ENCODE results near the gene SSBP1. TPM values are rescaled to one million over a fixed set of nuclear protein-coding genes. Genes with fewer than 3 reads are reported as not detected.
"Not testable (repeated sequence)": the region's sequence is repeated elsewhere in the genome, so short reads cannot be mapped to it uniquely, and the experiment has no call there.

The SSBP1 gene
- total RNA-seq (164 and 169 TPM in 2 replicates), polyA plus RNA-seq (60.0 and 77.9 TPM in 2 replicates), polyA minus RNA-seq (45.0 and 52.1 TPM in 2 replicates), Bru-seq, nascent RNA (percentile 85 among the genes with signal in this experiment), BruChase-seq, experiment 1, labeled RNA remaining after a 6-hour chase (percentile 86 among the genes with signal in this experiment), BruChase-seq, experiment 2, labeled RNA remaining after a 2-hour chase (percentile 80 among the genes with signal in this experiment)
- polyA plus RNA-seq (2011; cell fraction: cytosol; rRNA removed): 130 and 154 TPM in 2 replicates
- polyA plus RNA-seq (2011; cell fraction: nucleus; rRNA removed): 95.0 and 131 TPM in 2 replicates
- 269 and 323 TPM in 2 replicates for polyA plus RNA-seq (2012)
- 43.4 TPM for polyA minus RNA-seq (2011; cell fraction: cytosol; rRNA and poly(A)+ RNA removed)
- polyA minus RNA-seq (2011; cell fraction: nucleus; rRNA and poly(A)+ RNA removed): 67.2 and 95.0 TPM in 2 replicates
- long read RNA-seq, transcript SSBP1-201 (7 exons, 687 nt): major isoform, 294 of 492 reads
- long read RNA-seq, transcript SSBP1-214 (7 exons, 636 nt): minor isoform, 121 of 492 reads
- long read RNA-seq, transcript SSBP1-215 (7 exons, 884 nt): minor isoform, 12 of 492 reads
- long read RNA-seq, transcript SSBP1-206 (7 exons, 630 nt): minor isoform, 45 of 492 reads
- long read RNA-seq, partial matches to known transcripts: 14 of 492 reads
- long read RNA-seq, other reads (novel, unspliced or antisense): 6 of 492 reads

- Histone ChIP-seq H3K4me1 (ENCODE audit: control insufficient read depth, extremely low read depth, insufficient read depth, low read length) (peaks cover 16% of the 10 kb centered on the region), H3K36me3 (ENCODE audit: control insufficient read depth in 2 of 2, extremely low read depth in 1 of 2, insufficient read depth in 2 of 2, low read length in 2 of 2) (peaks cover 5 to 9% of the 10 kb centered on the region in 2 experiments), H3K79me2 (ENCODE audit: control insufficient read depth, insufficient read depth, low read length) (peaks cover 36% of the 10 kb centered on the region), H2AFZ (ENCODE audit: low read depth, low read length) (peak within 1 kb of the TSS; percentile 98), H3K27me3 (ENCODE audit: control insufficient read depth in 2 of 2, insufficient read depth in 2 of 2, low read length in 2 of 2) (no peaks in the 10 kb centered on the region), H3K9me3 (replicated peaks; ENCODE audit: control insufficient read depth, insufficient read depth, low read length) (no peaks in the 10 kb centered on the region), H3K9me1 (replicated peaks; ENCODE audit: control insufficient read depth, extremely low read depth, insufficient read depth, low read length) (no peaks in the 10 kb centered on the region), H3K27ac (ENCODE audit: insufficient read depth, low read depth, low read length) (peak within 1 kb of the TSS; percentile 92), H4K20me1 (replicated peaks; ENCODE audit: control insufficient read depth, extremely low read depth, insufficient read depth, low read length) (no peaks in the 10 kb centered on the region), H3K4me2 (ENCODE audit: insufficient read depth, low read length) (peak within 1 kb of the TSS; percentile 98), H3K4me3 (replicated peaks in 1 of 3; ENCODE audit: insufficient read depth in 1 of 3, low read depth in 1 of 3, low read length in 3 of 3) (peak within 1 kb of the TSS; percentile 74 to 99 (median 96)), H3K9ac (replicated peaks; ENCODE audit: extremely low read depth, insufficient read depth, low read length) (peak within 1 kb of the TSS; percentile 98)
- dilution Hi-C loops (cut with MboI; ENCODE audit: extremely low pct_ligation_motif_present, low sequenced_read_pairs): no loop called here
- TF ChIP-seq POLR2A (IDR thresholded peaks at IDR 0.05; ENCODE audit: low read depth, low read length): peak; percentile 89
- TF ChIP-seq JUN (IDR thresholded peaks at IDR 0.05; ENCODE audit: borderline replicate concordance, insufficient read depth, insufficient read length, low read depth): no peak
- peak; percentile 1 for TF ChIP-seq MYC (IDR thresholded peaks at IDR 0.05; ENCODE audit: low read depth, low read length)
- peak; percentile 76 to 86 for TF ChIP-seq CTCF (IDR thresholded peaks at IDR 0.05; ENCODE audit: extremely low read depth in 1 of 2, insufficient read depth in 1 of 2, low read depth in 1 of 2, low read length in 2 of 2)
- TF ChIP-seq MAX (IDR thresholded peaks at IDR 0.05; ENCODE audit: insufficient read depth, insufficient read length): peak; percentile 59
- TF ChIP-seq EZH2 (IDR thresholded peaks at IDR 0.05; ENCODE audit: borderline replicate concordance, low read depth, low read length, severe bottlenecking): no peak
- peak; percentile 15 for TF ChIP-seq FOS (IDR thresholded peaks at IDR 0.05; ENCODE audit: borderline replicate concordance, insufficient read depth, low read length)
- TF ChIP-seq POLR2AphosphoS5 (IDR thresholded peaks at IDR 0.05; ENCODE audit: insufficient read depth, low read depth, low read length): peak; percentile 76
- no peak for TF ChIP-seq GATA2 (IDR thresholded peaks at IDR 0.05; ENCODE audit: insufficient read depth, insufficient read length, low read depth, low read length)
- no TSS peak for BruUV-seq (replicated peaks)
- intact Hi-C loops (cut with micrococcal nuclease): loop anchor here (1.0 kb wide), 7 partner anchors 37 to 724 kb away; partner anchors contain the start of genes AGK and MRPS33
- CTCF ChIA-PET: interaction anchor here (0.7 to 3.3 kb wide), 31 partner anchors 9 to 1057 kb away, joined by 3 to 83 read pairs (median 5); partner anchors contain the start of genes AGK, DENND11, MRPS33 and WEE2
- FAIRE-seq (peak; percentile 94), DNase-seq (ENCODE audit: low read depth, low spot score) (peak; percentile 99)
- POLR2A ChIA-PET: interaction anchor here (0.6 to 1.0 kb wide), 2 partner anchors 64 to 1349 kb away, joined by 3 read pairs; no protein-coding TSS in a partner anchor
These were observed at the start of gene SSBP1 for GRCh38 chr7:141737836-141738591. SSBP1 (plus strand) TSS chr7:141738358; CDS start chr7:141739167, 809 bp downstream.

GRCh38 chr7:141689072-141689825 is 48.9 kb upstream of the SSBP1 start:
- intact Hi-C loops (cut with micrococcal nuclease); H3K9ac ChIP-seq (replicated peaks; ENCODE audit: extremely low read depth, insufficient read depth, low read length); BruUV-seq (replicated peaks); DNase-seq (ENCODE audit: low read depth, low spot score); H3K9me3 ChIP-seq (replicated peaks; ENCODE audit: control insufficient read depth, insufficient read depth, low read length); FAIRE-seq; H4K20me1 ChIP-seq (replicated peaks; ENCODE audit: control insufficient read depth, extremely low read depth, insufficient read depth, low read length); H3K36me3 ChIP-seq (ENCODE audit: control insufficient read depth in 2 of 2, extremely low read depth in 1 of 2, insufficient read depth in 2 of 2, low read length in 2 of 2); H3K4me2 ChIP-seq (ENCODE audit: insufficient read depth, low read length); dilution Hi-C loops (cut with MboI; ENCODE audit: extremely low pct_ligation_motif_present, low sequenced_read_pairs); H3K27me3 ChIP-seq (ENCODE audit: control insufficient read depth in 2 of 2, insufficient read depth in 2 of 2, low read length in 2 of 2); POLR2A ChIA-PET; H3K9me1 ChIP-seq (replicated peaks; ENCODE audit: control insufficient read depth, extremely low read depth, insufficient read depth, low read length); H3K27ac ChIP-seq (ENCODE audit: insufficient read depth, low read depth, low read length); H3K4me1 ChIP-seq (ENCODE audit: control insufficient read depth, extremely low read depth, insufficient read depth, low read length); H3K4me3 ChIP-seq (replicated peaks in 1 of 3; ENCODE audit: insufficient read depth in 1 of 3, low read depth in 1 of 3, low read length in 3 of 3); H2AFZ ChIP-seq (ENCODE audit: low read depth, low read length): not testable (repeated sequence)
- peaks cover 16% of the 10 kb centered on the region for H3K79me2 ChIP-seq (ENCODE audit: control insufficient read depth, insufficient read depth, low read length)
- CTCF ChIA-PET: interaction anchor here (0.8 to 2.2 kb wide), 3 partner anchors 13 to 49 kb away, joined by 3 to 7 read pairs (median 3); partner anchors contain the start of gene SSBP1

Data from endothelial cell of umbilical vein (primary cell).